Measurements from ENCODE around the gene LDLR.

Gene LDLR

GRCh38 chr19:11054628-11055027 lies 34.6 kb upstream of the LDLR start:
- TF ChIP-seq CTCF (IDR thresholded peaks at IDR 0.05; ENCODE audit: low read depth, low read length) (no peak), MAX (IDR thresholded peaks at IDR 0.05; ENCODE audit: low read depth, low read length) (no peak), MYC (IDR thresholded peaks at IDR 0.05; ENCODE audit: low read depth, low read length) (no peak), POLR2A (IDR thresholded peaks at IDR 0.05; ENCODE audit: extremely low read depth, insufficient read length) (no peak)
- no peak for DNase-seq (ENCODE audit: low read depth)
- H3K4me3 ChIP-seq (ENCODE audit: low read depth, low read length) = no peak overlapping the region

GRCh38 chr19:11058246-11059030 lies 30.8 kb upstream of the LDLR start:
- no peak for DNase-seq (ENCODE audit: low read depth)
- TF ChIP-seq POLR2A (IDR thresholded peaks at IDR 0.05; ENCODE audit: extremely low read depth, insufficient read length) (no peak), MYC (IDR thresholded peaks at IDR 0.05; ENCODE audit: low read depth, low read length) (no peak), MAX (IDR thresholded peaks at IDR 0.05; ENCODE audit: low read depth, low read length) (no peak), CTCF (IDR thresholded peaks at IDR 0.05; ENCODE audit: low read depth, low read length) (no peak)
- H3K4me3 ChIP-seq (ENCODE audit: low read depth, low read length) = no peak overlapping the region

GRCh38 chr19:11059511-11060358 lies 29.5 kb upstream of the LDLR start:
- H3K4me3 ChIP-seq (ENCODE audit: low read depth, low read length) = no peak overlapping the region
- no peak for DNase-seq (ENCODE audit: low read depth)
- TF ChIP-seq MAX (IDR thresholded peaks at IDR 0.05; ENCODE audit: low read depth, low read length) (no peak), CTCF (IDR thresholded peaks at IDR 0.05; ENCODE audit: low read depth, low read length) (no peak), MYC (IDR thresholded peaks at IDR 0.05; ENCODE audit: low read depth, low read length) (no peak), POLR2A (IDR thresholded peaks at IDR 0.05; ENCODE audit: extremely low read depth, insufficient read length) (no peak)

GRCh38 chr19:11061952-11062351 lies 27.3 kb upstream of the LDLR start:
- no peak for DNase-seq (ENCODE audit: low read depth)
- no peak overlapping the region for H3K4me3 ChIP-seq (ENCODE audit: low read depth, low read length)
- no peak for TF ChIP-seq MAX (IDR thresholded peaks at IDR 0.05; ENCODE audit: low read depth, low read length)
- TF ChIP-seq POLR2A (IDR thresholded peaks at IDR 0.05; ENCODE audit: extremely low read depth, insufficient read length) = no peak
- TF ChIP-seq MYC (IDR thresholded peaks at IDR 0.05; ENCODE audit: low read depth, low read length) = no peak
- no peak for TF ChIP-seq CTCF (IDR thresholded peaks at IDR 0.05; ENCODE audit: low read depth, low read length)

- H3K4me3 ChIP-seq (ENCODE audit: low read depth, low read length) = no peak overlapping the region
- no peak for DNase-seq (ENCODE audit: low read depth)
- TF ChIP-seq POLR2A (IDR thresholded peaks at IDR 0.05; ENCODE audit: extremely low read depth, insufficient read length) (no peak), CTCF (IDR thresholded peaks at IDR 0.05; ENCODE audit: low read depth, low read length) (no peak), MYC (IDR thresholded peaks at IDR 0.05; ENCODE audit: low read depth, low read length) (no peak), MAX (IDR thresholded peaks at IDR 0.05; ENCODE audit: low read depth, low read length) (no peak)
Observed at GRCh38 chr19:11063434-11063833, 25.8 kb upstream of the LDLR start.

Data from NB4 (cell line).